Measurements from ENCODE around the gene PRR13.
"Not testable (repeated sequence)": the region's sequence is repeated elsewhere in the genome, so short reads cannot be mapped to it uniquely, and the experiment has no call there.

The PRR13 gene

GRCh38 chr12:53441040-53441833, at the start of gene PRR13:
TSS of gene PRR13 (plus strand) at chr12:53441734. CDS start at chr12:53442715, 981 bp downstream.
- DNase-seq (ENCODE audit: low read depth) = peak; percentile 99

- DNase-seq (ENCODE audit: low read depth) = no peak
These were observed 41.6 kb upstream of the PRR13 start for GRCh38 chr12:53399896-53400295.

GRCh38 chr12:53402351-53402750, 39.2 kb upstream of the PRR13 start:
- not testable (repeated sequence) for DNase-seq (ENCODE audit: low read depth)

GRCh38 chr12:53402871-53403270, 38.7 kb upstream of the PRR13 start:
- no peak for DNase-seq (ENCODE audit: low read depth)

GRCh38 chr12:53410951-53411350, 30.6 kb upstream of the PRR13 start:
- DNase-seq (ENCODE audit: low read depth) = no peak

- DNase-seq (ENCODE audit: low read depth) = no peak
These were observed 27.9 kb upstream of the PRR13 start for GRCh38 chr12:53413485-53414204.

GRCh38 chr12:53414756-53415417, 26.6 kb upstream of the PRR13 start:
- no peak for DNase-seq (ENCODE audit: low read depth)

GRCh38 chr12:53415752-53416389, 25.7 kb upstream of the PRR13 start:
- DNase-seq (ENCODE audit: low read depth) = not testable (repeated sequence)

GRCh38 chr12:53417291-53417816, 24.2 kb upstream of the PRR13 start:
- not testable (repeated sequence) for DNase-seq (ENCODE audit: low read depth)

GRCh38 chr12:53418221-53418620, 23.3 kb upstream of the PRR13 start:
- DNase-seq (ENCODE audit: low read depth) = no peak

GRCh38 chr12:53419756-53420155, 21.8 kb upstream of the PRR13 start:
- no peak for DNase-seq (ENCODE audit: low read depth)

GRCh38 chr12:53422247-53422646, 19.3 kb upstream of the PRR13 start:
- DNase-seq (ENCODE audit: low read depth) = not testable (repeated sequence)

- DNase-seq (ENCODE audit: low read depth) = no peak
These were observed 17.9 kb upstream of the PRR13 start, which contains the start of gene AMHR2 for GRCh38 chr12:53423597-53423996. TSS of gene AMHR2 (plus strand) at chr12:53423855. CDS start at chr12:53423935, 80 bp downstream.

- DNase-seq (ENCODE audit: low read depth) = no peak
These were observed 16.7 kb upstream of the PRR13 start for GRCh38 chr12:53424626-53425514.

- no peak for DNase-seq (ENCODE audit: low read depth)
These were observed 15.9 kb upstream of the PRR13 start for GRCh38 chr12:53425515-53426150.

GRCh38 chr12:53427905-53428594, 13.5 kb upstream of the PRR13 start:
- peak; percentile 27 for DNase-seq (ENCODE audit: low read depth)

GRCh38 chr12:53428741-53429140, 12.8 kb upstream of the PRR13 start:
- no peak for DNase-seq (ENCODE audit: low read depth)

GRCh38 chr12:53430116-53430515, 11.4 kb upstream of the PRR13 start:
- DNase-seq (ENCODE audit: low read depth) = no peak

GRCh38 chr12:53431187-53431586, 10.3 kb upstream of the PRR13 start:
- no peak for DNase-seq (ENCODE audit: low read depth)

- DNase-seq (ENCODE audit: low read depth) = not testable (repeated sequence)
These were observed 6.2 kb upstream of the PRR13 start for GRCh38 chr12:53435326-53435725.
